ENCODE measurements around the gene CCDC68.

DNA sequence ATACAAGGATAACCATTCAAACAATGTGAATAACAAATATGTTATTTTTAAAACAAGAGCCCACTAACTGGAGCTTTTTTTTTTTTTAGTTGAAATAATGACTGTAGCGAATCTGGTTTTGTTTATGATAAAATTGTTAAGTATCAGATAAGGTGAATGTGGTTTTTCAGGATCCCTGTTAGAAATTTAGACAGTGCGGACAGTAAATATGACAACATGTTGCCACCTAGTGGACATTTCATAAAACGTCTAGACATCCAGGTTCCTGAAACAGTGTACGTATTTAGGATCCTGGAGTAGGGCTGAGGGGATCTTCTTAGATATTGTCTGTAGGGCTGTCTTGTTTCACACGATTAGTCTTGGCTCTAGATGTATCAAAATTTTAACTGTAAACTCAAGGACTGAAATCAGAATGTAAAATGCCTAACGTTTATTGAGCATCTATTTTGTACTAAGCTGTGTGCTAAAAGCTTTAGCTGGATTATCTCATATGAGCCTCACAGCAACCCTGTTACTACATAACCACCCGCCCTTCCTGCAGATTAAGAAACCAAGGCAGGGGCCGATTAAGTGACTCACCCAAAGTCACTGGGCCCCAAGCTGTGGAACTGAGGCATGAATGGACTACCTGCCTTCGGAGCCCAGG lies 23.9 kb upstream of the CCDC68 start:
- TF ChIP-seq SIN3A (IDR thresholded peaks at IDR 0.05; ENCODE audit: borderline replicate concordance, insufficient read depth, low read length) = no peak
- TF ChIP-seq, protein P1, sequence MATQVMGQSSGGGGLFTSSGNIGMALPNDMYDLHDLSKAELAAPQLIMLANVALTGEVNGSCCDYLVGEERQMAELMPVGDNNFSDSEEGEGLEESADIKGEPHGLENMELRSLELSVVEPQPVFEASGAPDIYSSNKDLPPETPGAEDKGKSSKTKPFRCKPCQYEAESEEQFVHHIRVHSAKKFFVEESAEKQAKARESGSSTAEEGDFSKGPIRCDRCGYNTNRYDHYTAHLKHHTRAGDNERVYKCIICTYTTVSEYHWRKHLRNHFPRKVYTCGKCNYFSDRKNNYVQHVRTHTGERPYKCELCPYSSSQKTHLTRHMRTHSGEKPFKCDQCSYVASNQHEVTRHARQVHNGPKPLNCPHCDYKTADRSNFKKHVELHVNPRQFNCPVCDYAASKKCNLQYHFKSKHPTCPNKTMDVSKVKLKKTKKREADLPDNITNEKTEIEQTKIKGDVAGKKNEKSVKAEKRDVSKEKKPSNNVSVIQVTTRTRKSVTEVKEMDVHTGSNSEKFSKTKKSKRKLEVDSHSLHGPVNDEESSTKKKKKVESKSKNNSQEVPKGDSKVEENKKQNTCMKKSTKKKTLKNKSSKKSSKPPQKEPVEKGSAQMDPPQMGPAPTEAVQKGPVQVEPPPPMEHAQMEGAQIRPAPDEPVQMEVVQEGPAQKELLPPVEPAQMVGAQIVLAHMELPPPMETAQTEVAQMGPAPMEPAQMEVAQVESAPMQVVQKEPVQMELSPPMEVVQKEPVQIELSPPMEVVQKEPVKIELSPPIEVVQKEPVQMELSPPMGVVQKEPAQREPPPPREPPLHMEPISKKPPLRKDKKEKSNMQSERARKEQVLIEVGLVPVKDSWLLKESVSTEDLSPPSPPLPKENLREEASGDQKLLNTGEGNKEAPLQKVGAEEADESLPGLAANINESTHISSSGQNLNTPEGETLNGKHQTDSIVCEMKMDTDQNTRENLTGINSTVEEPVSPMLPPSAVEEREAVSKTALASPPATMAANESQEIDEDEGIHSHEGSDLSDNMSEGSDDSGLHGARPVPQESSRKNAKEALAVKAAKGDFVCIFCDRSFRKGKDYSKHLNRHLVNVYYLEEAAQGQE (IDR thresholded peaks at IDR 0.05; ENCODE audit: insufficient read depth in 1 of 2, low read depth in 2 of 2, low read length in 2 of 2) = no peak

Data from PFSK-1 (cell line).